Lower lobe of right lung (tissue), 2 donors: ENCODE data around the gene CXorf49. TPM values are rescaled to one million over a fixed set of nuclear protein-coding genes. Genes with fewer than 3 reads are reported as not detected.

ENCODE experiments used
- ATAC-seq, 2 donors: fragments of 200-7000 bp; cut with Tn5 transposase; one replicate each; pipeline ENCODE4 v1.9.1; 2020 to 2022; ENCODE audit warnings: mild to moderate bottlenecking in 2 of 2, moderate library complexity in 2 of 2
- DNase-seq: peaks from one replicate; pipeline ENCODE4 v3.0.0-alpha.2; 2020
- H3K27ac ChIP-seq: fragments of 200-600 bp; one replicate; pipeline ENCODE4 v1.8.0; 2022
- H3K27me3 ChIP-seq: fragments of 200-600 bp; one replicate; pipeline ENCODE4 v1.8.0; 2022; ENCODE audit warnings: low read depth
- H3K36me3 ChIP-seq: fragments of 200-600 bp; one replicate; pipeline ENCODE4 v1.8.0; 2022; ENCODE audit warnings: mild to moderate bottlenecking
- H3K4me1 ChIP-seq: fragments of 200-600 bp; one replicate; pipeline ENCODE4 v1.8.0; 2022
- H3K4me3 ChIP-seq: fragments of 200-600 bp; one replicate; pipeline ENCODE4 v1.8.0; 2022; ENCODE audit warnings: mild to moderate bottlenecking
- H3K9me3 ChIP-seq: fragments of 200-600 bp; one replicate; pipeline ENCODE4 v1.8.0; 2022
- intact Hi-C: fragments of 100-400 bp; cut with DNase I; formaldehyde crosslinking; loops from one replicate; pipeline ENCODE4 v1.11.0; 2022
- total RNA-seq: library from RNA; stranded (reverse); fragmentation: NEBNext Ultra II Directional; extraction: Animal tissue kit (Norgen Biotek cat#: 25700); gene quantifications from one replicate; pipeline ENCODE4 v1.2.1, GENCODE V29; 2021
- TF ChIP-seq, protein P1 (sequence below): fragments of 200-600 bp; IDR thresholded peaks from one replicate; pipeline ENCODE4 v1.8.0; 2022; ENCODE audit warnings: antibody characterized with exemption, mild to moderate bottlenecking
- donor health status: DM: no; HTN: yes; CAD: no; lungs with severe emphysema.

CXorf49 gene
- total RNA-seq, 1 donor from 2014 or later: not detected

DNA sequence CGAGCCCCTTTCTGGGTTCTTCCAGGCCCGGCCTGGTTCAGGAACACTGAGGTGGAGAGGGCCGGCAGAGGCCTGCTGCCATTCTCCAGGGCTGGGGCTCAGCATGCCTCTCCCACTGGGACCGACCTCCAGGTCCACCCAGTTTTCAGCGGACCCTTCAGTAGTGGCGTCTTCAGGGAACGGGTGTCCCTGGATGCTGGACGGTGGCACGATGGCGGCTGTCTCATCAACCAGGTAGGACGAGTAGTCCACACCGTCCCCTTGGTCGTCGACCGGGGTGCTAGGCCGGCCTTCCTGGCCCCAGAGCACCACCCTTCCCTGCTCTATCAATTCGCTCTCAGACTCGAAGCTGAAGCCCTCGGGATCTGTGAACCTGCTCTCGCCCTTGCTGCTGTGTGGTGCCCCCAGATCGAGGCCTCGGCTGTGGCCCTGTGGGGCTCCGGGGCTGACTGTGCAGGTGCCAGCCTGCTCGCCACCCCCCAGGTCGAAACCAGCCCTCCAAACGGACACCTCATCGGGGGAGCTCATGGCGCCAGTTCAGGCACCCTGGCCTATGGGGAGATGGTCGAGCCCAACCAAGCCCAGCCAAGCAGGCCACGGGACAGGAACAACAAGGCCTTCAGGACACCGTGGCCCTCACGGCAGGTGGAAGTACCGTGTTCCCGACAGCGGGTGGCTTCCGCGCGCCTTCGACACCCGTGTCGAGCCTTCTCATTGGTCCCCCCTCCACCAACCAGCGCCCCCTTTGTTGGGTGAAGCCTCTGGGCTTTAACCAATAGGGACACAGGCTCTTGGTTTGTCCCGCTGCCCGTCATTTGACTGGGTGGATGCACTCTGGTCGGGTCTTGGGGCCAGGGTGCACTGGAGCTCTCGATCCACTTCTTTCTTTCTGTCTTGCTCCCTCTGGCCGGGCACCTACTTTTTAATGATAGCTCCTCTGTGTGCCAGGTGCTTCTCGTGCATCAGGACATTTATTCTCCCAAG, 51.6 kb downstream of the CXorf49 start:
- intact Hi-C loops: no loop called here
- DNase-seq (no peak), ATAC-seq (no peak)
- Histone ChIP-seq H3K9me3 (no peaks in the 10 kb centered on the region), H3K27me3 (no peaks in the 10 kb centered on the region), H3K4me1 (no peaks in the 10 kb centered on the region), H3K27ac (no peak overlapping the region), H3K4me3 (no peak overlapping the region), H3K36me3 (no peaks in the 10 kb centered on the region)
- TF ChIP-seq, protein P1, sequence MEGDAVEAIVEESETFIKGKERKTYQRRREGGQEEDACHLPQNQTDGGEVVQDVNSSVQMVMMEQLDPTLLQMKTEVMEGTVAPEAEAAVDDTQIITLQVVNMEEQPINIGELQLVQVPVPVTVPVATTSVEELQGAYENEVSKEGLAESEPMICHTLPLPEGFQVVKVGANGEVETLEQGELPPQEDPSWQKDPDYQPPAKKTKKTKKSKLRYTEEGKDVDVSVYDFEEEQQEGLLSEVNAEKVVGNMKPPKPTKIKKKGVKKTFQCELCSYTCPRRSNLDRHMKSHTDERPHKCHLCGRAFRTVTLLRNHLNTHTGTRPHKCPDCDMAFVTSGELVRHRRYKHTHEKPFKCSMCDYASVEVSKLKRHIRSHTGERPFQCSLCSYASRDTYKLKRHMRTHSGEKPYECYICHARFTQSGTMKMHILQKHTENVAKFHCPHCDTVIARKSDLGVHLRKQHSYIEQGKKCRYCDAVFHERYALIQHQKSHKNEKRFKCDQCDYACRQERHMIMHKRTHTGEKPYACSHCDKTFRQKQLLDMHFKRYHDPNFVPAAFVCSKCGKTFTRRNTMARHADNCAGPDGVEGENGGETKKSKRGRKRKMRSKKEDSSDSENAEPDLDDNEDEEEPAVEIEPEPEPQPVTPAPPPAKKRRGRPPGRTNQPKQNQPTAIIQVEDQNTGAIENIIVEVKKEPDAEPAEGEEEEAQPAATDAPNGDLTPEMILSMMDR: no peak

DNA sequence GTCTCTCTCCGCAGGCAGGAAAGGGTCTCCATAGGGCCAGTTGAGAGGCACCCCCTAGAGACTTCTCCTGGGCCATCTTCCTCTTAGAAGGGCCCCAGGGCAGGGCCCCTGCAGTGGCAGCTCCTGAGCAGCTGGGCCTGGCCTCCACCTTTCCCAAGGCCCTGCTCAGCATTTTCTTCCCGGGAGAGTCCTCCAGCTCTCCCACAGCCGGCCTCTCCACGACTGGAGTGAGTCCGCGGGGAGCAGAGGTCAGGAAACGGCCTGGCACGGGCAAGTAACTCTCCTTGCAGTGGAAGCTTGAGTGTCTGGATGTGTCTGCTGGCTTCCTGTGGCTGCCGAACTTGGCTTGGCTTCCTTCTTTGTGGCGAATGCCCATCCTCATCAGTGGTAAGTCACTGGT, 52.3 kb downstream of the CXorf49 start:
- Histone ChIP-seq H3K4me3 (no peak overlapping the region), H3K36me3 (no peaks in the 10 kb centered on the region), H3K9me3 (no peaks in the 10 kb centered on the region), H3K27me3 (no peaks in the 10 kb centered on the region), H3K4me1 (no peaks in the 10 kb centered on the region), H3K27ac (no peak overlapping the region)
- DNase-seq (no peak), ATAC-seq (no peak)
- intact Hi-C loops: no loop called here
- TF ChIP-seq, protein P1: no peak

DNA sequence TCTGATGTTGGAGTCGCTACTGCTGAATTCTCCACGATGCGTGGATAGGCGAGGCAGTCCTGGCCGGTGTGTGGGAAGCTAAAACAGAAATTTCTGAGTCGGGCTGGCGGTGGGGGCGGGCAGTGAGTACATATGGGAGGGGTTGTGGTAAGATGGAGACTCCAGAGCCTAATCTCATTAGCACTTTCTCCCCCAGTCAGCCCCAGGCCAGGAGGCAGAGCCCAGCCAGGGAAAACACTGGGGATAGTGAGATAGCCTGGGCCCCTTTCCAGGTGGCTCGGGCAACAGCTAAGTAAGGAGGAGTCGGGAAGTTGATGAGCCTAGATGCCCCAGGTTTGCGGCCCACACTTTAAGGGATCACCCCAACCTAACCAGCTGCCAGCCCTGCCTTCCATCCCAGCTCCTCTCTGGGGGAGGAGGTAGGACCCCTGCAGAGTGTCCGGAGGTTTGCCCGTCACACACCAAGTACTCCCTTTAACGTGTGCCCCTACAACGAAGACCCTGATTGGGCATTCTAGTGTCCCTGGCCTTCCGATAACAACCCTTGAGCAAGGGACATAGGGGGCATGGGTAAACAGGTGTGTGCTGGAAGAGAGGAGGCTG, 53.1 kb downstream of the CXorf49 start:
- TF ChIP-seq, protein P1: no peak
- no peaks in the 10 kb centered on the region for H3K36me3 ChIP-seq
- intact Hi-C loops: no loop called here
- H3K4me3 ChIP-seq: no peak overlapping the region
- no peaks in the 10 kb centered on the region for H3K27me3 ChIP-seq
- no peaks in the 10 kb centered on the region for H3K9me3 ChIP-seq
- DNase-seq (no peak), ATAC-seq (no peak)
- H3K27ac ChIP-seq: no peak overlapping the region
- no peaks in the 10 kb centered on the region for H3K4me1 ChIP-seq

Other genes with a start within 250 kb of the CXorf49 start
- 149 TPM for gene OGT, start 185.2 kb downstream of the CXorf49 start, total RNA-seq
- 2.1 TPM for gene GCNA, start 139.8 kb downstream of the CXorf49 start, total RNA-seq
- gene CXCR3, start 99.8 kb downstream of the CXorf49 start, total RNA-seq: 1.9 TPM
- gene CXorf49B, start 45.1 kb upstream of the CXorf49 start, total RNA-seq: not detected
- 12.7 TPM for gene NHSL2, start 192.6 kb upstream of the CXorf49 start, total RNA-seq